Activated CD8-positive, alpha-beta T cell treated with anti-CD3 and anti-CD28 coated beads for 36 hours (primary cell): Measurements from ENCODE around the gene BPGM. TPM values are rescaled to one million over a fixed set of nuclear protein-coding genes. Genes with fewer than 3 reads are reported as not detected.

Experiments used
- ATAC-seq: fragments of 200-7000 bp; cut with Tn5 transposase; one replicate; pipeline ENCODE4 v1.10.0; 2021; ENCODE audit warnings: mild to moderate bottlenecking, moderate library complexity
- CTCF ChIA-PET: fragments of 350-600 bp; sonication (Branson Sonifier 250); formaldehyde crosslinking; loops from one replicate; lab custom pipeline; 2021; ENCODE audit warnings: antibody characterized with exemption; lab: Charles Lee
- POLR2A ChIA-PET: fragments of 350-600 bp; sonication (Branson Sonifier 250); formaldehyde crosslinking; loops from one replicate; lab custom pipeline; 2021; ENCODE audit warnings: antibody characterized with exemption; lab: Charles Lee
- DNase-seq: peaks from one replicate; pipeline ENCODE4 v3.0.0-alpha.2; 2020
- H3K27ac Mint-ChIP-seq: one replicate; pipeline ENCODE4 v1.8.0; 2021; ENCODE audit warnings: mild to moderate bottlenecking, mixed read lengths
- H3K27me3 Mint-ChIP-seq: one replicate; pipeline ENCODE4 v1.8.0; 2021; ENCODE audit warnings: mixed read lengths
- H3K36me3 Mint-ChIP-seq: one replicate; pipeline ENCODE4 v1.8.0; 2021; ENCODE audit warnings: low read depth, mixed read lengths
- H3K4me1 Mint-ChIP-seq: one replicate; pipeline ENCODE4 v1.8.0; 2021; ENCODE audit warnings: low read depth, mixed read lengths
- H3K4me3 Mint-ChIP-seq: one replicate; pipeline ENCODE4 v1.8.0; 2021; ENCODE audit warnings: mild to moderate bottlenecking, moderate library complexity, mixed read lengths
- H3K9me3 Mint-ChIP-seq: one replicate; pipeline ENCODE4 v1.8.0; 2021; ENCODE audit warnings: mixed read lengths
- CTCF ChIP-seq: fragments of 200-600 bp; IDR thresholded peaks from one replicate; pipeline ENCODE4 v1.8.0; 2022; ENCODE audit warnings: antibody characterized with exemption, mild to moderate bottlenecking
- intact Hi-C: fragments of 100-400 bp; cut with micrococcal nuclease; formaldehyde crosslinking; loops from one replicate; pipeline ENCODE4 v1.10.0; 2022
- total RNA-seq, 2 experiments: library from RNA; stranded (reverse); gene quantifications; one replicate each; pipeline ENCODE4 v1.2.3, GENCODE V29; 2021

BPGM gene
- total RNA-seq, 2 experiments from 2014 or later: 11.2 to 12.4 TPM

- POLR2A ChIA-PET: no interaction called here
- CTCF ChIA-PET: interaction anchor here (0.7 to 5.7 kb wide), 20 partner anchors 8 to 271 kb away, joined by 3 to 75 read pairs (median 4); no protein-coding TSS in a partner anchor
- DNase-seq (peak; percentile 76), ATAC-seq (peak; percentile 98)
- TF ChIP-seq CTCF: peak; percentile 89
- Mint-ChIP-seq H3K4me1 (peaks cover 3% of the 10 kb centered on the region), H3K4me3 (no peak overlapping the region), H3K36me3 (no peaks in the 10 kb centered on the region), H3K9me3 (no peaks in the 10 kb centered on the region), H3K27ac (no peak overlapping the region), H3K27me3 (peaks cover 28% of the 10 kb centered on the region)
- intact Hi-C loops: loop anchor here (2.0 to 5.0 kb wide), 2 partner anchors 91 to 174 kb away; no protein-coding TSS in a partner anchor
These were observed 40.4 kb upstream of the BPGM start for GRCh38 chr7:134605978-134606923.

- intact Hi-C loops: no loop called here
- Mint-ChIP-seq H3K4me3 (no peak overlapping the region), H3K27me3 (peaks cover 27% of the 10 kb centered on the region), H3K9me3 (no peaks in the 10 kb centered on the region), H3K4me1 (peaks cover 10% of the 10 kb centered on the region), H3K27ac (no peak overlapping the region), H3K36me3 (no peaks in the 10 kb centered on the region)
- DNase-seq (no peak), ATAC-seq (no peak)
- TF ChIP-seq CTCF: no peak
- ChIA-PET POLR2A (interaction anchor here (1.0 kb wide), 1 partner anchor 46 kb away, joined by 3 read pairs; no protein-coding TSS in a partner anchor), CTCF (interaction anchor here (0.7 to 2.5 kb wide), 11 partner anchors 9 to 342 kb away, joined by 3 to 9 read pairs (median 4); no protein-coding TSS in a partner anchor)
These were observed 35.0 kb upstream of the BPGM start for GRCh38 chr7:134611611-134612151.

- ATAC-seq (no peak), DNase-seq (no peak)
- POLR2A ChIA-PET: interaction anchor here (1.0 kb wide), 1 partner anchor 45 kb away, joined by 3 read pairs; no protein-coding TSS in a partner anchor
- Mint-ChIP-seq H3K4me1 (peaks cover 10% of the 10 kb centered on the region), H3K27ac (no peak overlapping the region), H3K36me3 (no peaks in the 10 kb centered on the region), H3K4me3 (no peak overlapping the region), H3K9me3 (no peaks in the 10 kb centered on the region), H3K27me3 (peaks cover 26% of the 10 kb centered on the region)
- TF ChIP-seq CTCF: no peak
- CTCF ChIA-PET: interaction anchor here (0.7 to 2.5 kb wide), 10 partner anchors 9 to 342 kb away, joined by 3 to 9 read pairs (median 4); no protein-coding TSS in a partner anchor
- intact Hi-C loops: no loop called here
These were observed 34.5 kb upstream of the BPGM start for GRCh38 chr7:134612197-134612596.

- POLR2A ChIA-PET: no interaction called here
- no peak overlapping the region for H3K4me3 Mint-ChIP-seq
These were observed 32.9 kb upstream of the BPGM start for GRCh38 chr7:134613623-134614347.

More at GRCh38 chr7:134613623-134614347, 32.9 kb upstream of the BPGM start:
- ATAC-seq: peak; percentile 85
- peaks cover 25% of the 10 kb centered on the region for H3K27me3 Mint-ChIP-seq
- intact Hi-C loops: no loop called here
- CTCF ChIA-PET: interaction anchor here (0.7 to 2.5 kb wide), 4 partner anchors 8 to 340 kb away, joined by 3 to 9 read pairs (median 4); no protein-coding TSS in a partner anchor
- DNase-seq: peak; percentile 49
- no peak overlapping the region for H3K27ac Mint-ChIP-seq
- H3K36me3 Mint-ChIP-seq: no peaks in the 10 kb centered on the region
- no peaks in the 10 kb centered on the region for H3K9me3 Mint-ChIP-seq
- TF ChIP-seq CTCF: no peak
- H3K4me1 Mint-ChIP-seq: peaks cover 10% of the 10 kb centered on the region
